Mammary epithelial cell (primary cell): ENCODE measurements around the gene TCN2.

Source experiments
- CTCF ChIP-seq, 2 donors: IDR thresholded peaks in 1 of 2; conservative IDR thresholded peaks in 1 of 2; 2 replicates each; pipeline ENCODE4 v1.5.1; 2011 to 2012; ENCODE audit warnings: inconsistent platforms in 2 of 2, low read length in 2 of 2, mild to moderate bottlenecking in 2 of 2, control low read depth in 1 of 2, low read depth in 1 of 2; ENCODE audit not compliant: insufficient read depth in 1 of 2; ENCODE audit errors: extremely low read depth in 1 of 2
- EZH2 ChIP-seq: IDR thresholded peaks from 2 replicates; pipeline ENCODE4 v1.6.1; 2012; ENCODE audit warnings: low read length, inconsistent platforms, borderline replicate concordance

- TF ChIP-seq CTCF (conservative IDR thresholded peaks at IDR 0.05 in 1 of 2, IDR thresholded peaks at IDR 0.05 in 1 of 2; ENCODE audit: extremely low read depth in 1 of 2, insufficient read depth in 1 of 2, low read depth in 1 of 2, low read length in 2 of 2), result no peak
- no peak for TF ChIP-seq EZH2
These were observed 24.9 kb upstream of the TCN2 start for GRCh38 chr22:30582051-30582450.
